Sigmoid colon (tissue), 7 donors: ENCODE data around the gene PTK7. TPM values are rescaled to one million over a fixed set of nuclear protein-coding genes. Genes with fewer than 3 reads are reported as not detected.
"Not testable (repeated sequence)": the region's sequence is repeated elsewhere in the genome, so short reads cannot be mapped to it uniquely, and the experiment has no call there.

Source experiments
- DNase-seq: peaks from one replicate; pipeline ENCODE4 v3.0.0-alpha.2; 2019
- H3K27ac ChIP-seq, 4 donors: fragments of 200-600 bp; sonication (generic); one replicate each; pipeline ENCODE4 v1.5.1; 2016 to 2019; ENCODE audit warnings: mild to moderate bottlenecking in 1 of 4
- H3K27me3 ChIP-seq, 3 donors: fragments of 200-600 bp; sonication (generic); one replicate each; pipeline ENCODE4 v1.5.1; 2019; ENCODE audit warnings: mild to moderate bottlenecking in 1 of 3
- H3K36me3 ChIP-seq, 4 donors: fragments of 200-600 bp; sonication (generic); one replicate each; pipeline ENCODE4 v1.5.1; 2016 to 2019
- H3K4me1 ChIP-seq, 4 donors: fragments of 200-600 bp; sonication (generic); one replicate each; pipeline ENCODE4 v1.5.1; 2017 to 2019
- H3K4me3 ChIP-seq, 4 donors: fragments of 200-600 bp; sonication (generic); one replicate each; pipeline ENCODE4 v1.5.1; 2017 to 2019; ENCODE audit warnings: mild to moderate bottlenecking in 2 of 4, moderate library complexity in 1 of 4
- H3K9me3 ChIP-seq, 4 donors: fragments of 200-600 bp in 3 of 4; sonication (generic) in 3 of 4; one replicate each; pipeline versions ENCODE4 v1.5.1 to v1.6.1; 2013 to 2019
- CTCF ChIP-seq, 4 experiments: fragments of 450-650 bp in 3 of 4; fragments of 200-600 bp in 1 of 4; IDR thresholded peaks; one replicate each; pipeline ENCODE4 v1.5.1; 2016 to 2019; ENCODE audit warnings: antibody characterized with exemption in 4 of 4, mild to moderate bottlenecking in 3 of 4, moderate library complexity in 2 of 4
- EP300 ChIP-seq, 4 donors: sonication (generic); formaldehyde crosslinking; IDR thresholded peaks; one replicate each; pipeline ENCODE4 v1.6.1; 2017; ENCODE audit warnings: antibody characterized with exemption in 4 of 4
- POLR2A ChIP-seq, 2 donors: fragments of 450-650 bp; IDR thresholded peaks; one replicate each; pipeline ENCODE4 v1.6.1; 2016; ENCODE audit warnings: antibody characterized with exemption in 2 of 2, mild to moderate bottlenecking in 2 of 2, moderate library complexity in 2 of 2
- POLR2AphosphoS5 ChIP-seq, 4 donors: sonication (generic); formaldehyde crosslinking; IDR thresholded peaks; one replicate each; pipeline ENCODE4 v1.6.1; 2017; ENCODE audit warnings: antibody characterized with exemption in 4 of 4
- WGBS, 2 donors: extraction: QIAGEN DNeasy Blood & Tissue Kit; methylation state at CpG; one replicate each; pipeline ENCODE4 v1.1.7; 2013; 5-methylcytosine and 5-hydroxymethylcytosine counted together
- intact Hi-C: fragments of 100-400 bp; cut with DNase I; formaldehyde crosslinking; loops from one replicate; pipeline ENCODE4 v1.15.1; 2023
- polyA plus RNA-seq, 3 donors: library from polyadenylated mRNA; stranded (reverse); fragments of 200-250 nt; gene quantifications; one replicate each; pipeline ENCODE4 v1.2.3, GENCODE V29; 2013
- total RNA-seq, 4 donors: library from RNA; depleted of rRNA; stranded (reverse); fragments of >200 nt; gene quantifications; one replicate each; pipeline ENCODE4 v1.1.0, GENCODE V29; 2016
- donor health status: healthy with polysubstance abuse.
- donor health status: Bipolar disorder and iron deficiency.
- donor health status: healthy.

PTK7 gene
- total and polyA plus RNA-seq, 7 donors: 1.2 to 15.6 (median 6.1) TPM

GRCh38 chr6:43128926-43129325, 52.8 kb downstream of the PTK7 start:
- Histone ChIP-seq H3K9me3 (no peaks in the 10 kb centered on the region), H3K4me3 (no peak overlapping the region), H3K27me3 (peaks cover 0 to 8% (median 0%) of the 10 kb centered on the region in 3 donors), H3K4me1 (peaks cover 0 to 6% (median under 1%) of the 10 kb centered on the region in 4 donors), H3K27ac (no peak overlapping the region), H3K36me3 (no peaks in the 10 kb centered on the region)
- intact Hi-C loops: no loop called here
- no peak for DNase-seq
- 86 to 90% methylated on average over 16 of the region's 16 CpGs for WGBS, 2 donors
- no peak for TF ChIP-seq EP300 (IDR thresholded peaks at IDR 0.05)
- TF ChIP-seq POLR2AphosphoS5 (IDR thresholded peaks at IDR 0.05): no peak
- no peak for TF ChIP-seq POLR2A (IDR thresholded peaks at IDR 0.05)
- no peak for TF ChIP-seq CTCF (IDR thresholded peaks at IDR 0.05)

GRCh38 chr6:43129434-43130194, 53.5 kb downstream of the PTK7 start:
- intact Hi-C loops: no loop called here
- H3K4me3 ChIP-seq: no peak overlapping the region
- no peaks in the 10 kb centered on the region for H3K36me3 ChIP-seq
- DNase-seq: no peak
- TF ChIP-seq POLR2AphosphoS5 (IDR thresholded peaks at IDR 0.05) (no peak), EP300 (IDR thresholded peaks at IDR 0.05) (no peak), POLR2A (IDR thresholded peaks at IDR 0.05) (no peak), CTCF (IDR thresholded peaks at IDR 0.05) (peak in 2 of 4 experiments; percentile 18 to 32)
- H3K4me1 ChIP-seq: peaks cover 0 to 5% (median 0%) of the 10 kb centered on the region in 4 donors
- no peaks in the 10 kb centered on the region for H3K9me3 ChIP-seq
- H3K27ac ChIP-seq: no peak overlapping the region
- WGBS, 2 donors: 27 to 58% methylated on average over 15 of the region's 15 CpGs
- H3K27me3 ChIP-seq: peaks cover 0 to 8% (median 0%) of the 10 kb centered on the region in 3 donors

GRCh38 chr6:43130429-43130828, 54.3 kb downstream of the PTK7 start:
- Histone ChIP-seq H3K27ac (no peak overlapping the region), H3K4me3 (no peak overlapping the region), H3K4me1 (peaks cover 0 to 5% (median 0%) of the 10 kb centered on the region in 4 donors), H3K27me3 (peaks cover 0 to 8% (median 0%) of the 10 kb centered on the region in 3 donors), H3K9me3 (no peaks in the 10 kb centered on the region), H3K36me3 (no peaks in the 10 kb centered on the region)
- intact Hi-C loops: no loop called here
- TF ChIP-seq POLR2A (IDR thresholded peaks at IDR 0.05): no peak
- no peak for TF ChIP-seq EP300 (IDR thresholded peaks at IDR 0.05)
- no peak for TF ChIP-seq POLR2AphosphoS5 (IDR thresholded peaks at IDR 0.05)
- TF ChIP-seq CTCF (IDR thresholded peaks at IDR 0.05): no peak
- no peak for DNase-seq
- 94 to 95% methylated on average over 7 of the region's 7 CpGs for WGBS, 2 donors

- H3K4me1 ChIP-seq, H3K4me3 ChIP-seq, H3K36me3 ChIP-seq, H3K9me3 ChIP-seq, H3K27ac ChIP-seq, H3K27me3 ChIP-seq, intact Hi-C loops, DNase-seq: not testable (repeated sequence)
- 81 to 85% methylated on average over 5 of the region's 5 CpGs for WGBS, 2 donors
These were observed 55.3 kb downstream of the PTK7 start for GRCh38 chr6:43131379-43131778.

- WGBS, 2 donors: 94 to 95% methylated on average over 3 of the region's 3 CpGs
- DNase-seq: no peak
These were observed 62.2 kb downstream of the PTK7 start for GRCh38 chr6:43138267-43138666.

GRCh38 chr6:43139973-43140372, 63.9 kb downstream of the PTK7 start:
- H3K4me1 ChIP-seq: peaks cover 0 to 13% (median 11%) of the 10 kb centered on the region in 4 donors
- DNase-seq, H3K9me3 ChIP-seq, H3K36me3 ChIP-seq, H3K4me3 ChIP-seq, H3K27me3 ChIP-seq, H3K27ac ChIP-seq: not testable (repeated sequence)
- 87 to 92% methylated on average over 11 of the region's 11 CpGs for WGBS, 2 donors
- intact Hi-C loops: loop anchor here (5.0 kb wide), 1 partner anchor 88 kb away; the partner anchor contains the start of gene CUL7

More at GRCh38 chr6:43138267-43138666, 62.2 kb downstream of the PTK7 start:
- no peak overlapping the region for H3K4me3 ChIP-seq
- intact Hi-C loops: no loop called here
- H3K27ac ChIP-seq: no peak overlapping the region
- H3K4me1 ChIP-seq: peaks cover 0 to 4% (median 4%) of the 10 kb centered on the region in 4 donors
- H3K9me3 ChIP-seq: no peaks in the 10 kb centered on the region
- TF ChIP-seq POLR2AphosphoS5 (IDR thresholded peaks at IDR 0.05): no peak
- TF ChIP-seq EP300 (IDR thresholded peaks at IDR 0.05): no peak
- no peaks in the 10 kb centered on the region for H3K36me3 ChIP-seq
- no peaks in the 10 kb centered on the region for H3K27me3 ChIP-seq
